Measurements from ENCODE around the gene WDR82. TPM values are rescaled to one million over a fixed set of nuclear protein-coding genes. Genes with fewer than 3 reads are reported as not detected.

Gene WDR82
- total and polyA plus RNA-seq, 2 experiments from 2014 or later: 24.8 to 52.1 TPM

DNA sequence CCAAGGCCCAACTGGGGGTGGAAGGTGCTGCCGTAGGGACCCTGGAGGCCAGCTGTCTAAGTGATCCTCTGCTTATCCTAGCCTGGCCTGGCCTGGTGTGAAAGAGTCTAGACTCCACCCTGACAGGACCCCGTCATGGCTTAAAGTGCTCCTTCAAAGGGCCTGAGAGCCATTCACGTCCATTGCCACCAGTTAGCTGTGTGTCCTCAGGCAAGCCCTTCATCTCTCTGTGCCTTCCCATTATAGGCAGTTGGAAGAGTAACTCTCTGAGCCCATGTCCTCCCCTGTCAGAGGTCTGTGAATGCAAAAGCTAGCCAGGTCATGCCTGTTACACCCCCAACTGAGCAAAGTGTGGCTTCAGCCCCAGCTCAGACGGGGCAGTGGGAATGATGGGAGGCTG lies 28.5 kb upstream of the WDR82 start:
- WGBS (ENCODE audit: low lambda C conversion rate, missing lambda C conversion rate): 77% methylated on average over 4 of the region's 4 CpGs
- TF ChIP-seq EZH2 (IDR thresholded peaks at IDR 0.05; ENCODE audit: borderline replicate concordance) (no peak), CTCF (IDR thresholded peaks at IDR 0.05; ENCODE audit: poor library complexity) (no peak), EZH2phosphoT487 (IDR thresholded peaks at IDR 0.05; ENCODE audit: low read depth, severe bottlenecking, unreplicated experiment) (no peak)
- Histone ChIP-seq H3K4me3 (no peak overlapping the region), H3K4me1 (ENCODE audit: insufficient read depth) (no peaks in the 10 kb centered on the region), H3K9me3 (ENCODE audit: low read depth) (no peaks in the 10 kb centered on the region), H3K79me2 (no peaks in the 10 kb centered on the region), H2AFZ (no peak overlapping the region), H4K20me1 (ENCODE audit: insufficient read depth, poor library complexity, severe bottlenecking) (no peaks in the 10 kb centered on the region), H3K36me3 (replicated peaks; ENCODE audit: insufficient read depth, low read depth) (no peaks in the 10 kb centered on the region), H3K27me3 (no peaks in the 10 kb centered on the region), H3K9me2 (replicated peaks; ENCODE audit: insufficient read depth) (no peaks in the 10 kb centered on the region), H3K27ac (no peak overlapping the region), H3K4me2 (no peak overlapping the region)
- no peak for DNase-seq (ENCODE audit: low spot score)

DNA sequence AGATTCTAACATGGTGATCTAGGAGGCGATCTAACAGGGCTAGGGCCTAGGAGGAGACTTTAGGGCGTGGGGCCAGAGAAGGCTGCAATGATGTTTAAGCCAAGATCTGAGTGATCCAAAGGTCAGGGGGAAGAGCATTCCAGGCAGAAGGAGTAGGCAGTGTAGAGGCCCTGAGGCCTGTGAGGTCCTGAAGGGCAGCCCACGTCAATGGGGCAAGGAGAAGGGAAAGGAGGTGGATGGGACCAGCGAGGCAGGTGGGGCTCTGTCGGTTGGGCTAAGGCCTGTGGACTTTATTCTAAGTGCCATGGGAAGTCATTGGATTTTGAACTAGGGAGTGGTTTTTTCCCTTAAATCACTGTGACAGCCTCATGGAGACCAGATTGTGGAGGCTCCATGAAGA lies 27.5 kb upstream of the WDR82 start:
- H3K4me1 ChIP-seq (ENCODE audit: insufficient read depth): peaks cover 1% of the 10 kb centered on the region
- H3K4me3 ChIP-seq: no peak overlapping the region
- H4K20me1 ChIP-seq (ENCODE audit: insufficient read depth, poor library complexity, severe bottlenecking): no peaks in the 10 kb centered on the region
- H3K27me3 ChIP-seq: no peaks in the 10 kb centered on the region
- no peak overlapping the region for H2AFZ ChIP-seq
- no peaks in the 10 kb centered on the region for H3K9me2 ChIP-seq (replicated peaks; ENCODE audit: insufficient read depth)
- H3K9me3 ChIP-seq (ENCODE audit: low read depth): no peaks in the 10 kb centered on the region
- no peak overlapping the region for H3K4me2 ChIP-seq
- DNase-seq (ENCODE audit: low spot score): no peak
- WGBS (ENCODE audit: low lambda C conversion rate, missing lambda C conversion rate): 91% methylated on average over 5 of the region's 5 CpGs
- no peaks in the 10 kb centered on the region for H3K79me2 ChIP-seq
- TF ChIP-seq CTCF (IDR thresholded peaks at IDR 0.05; ENCODE audit: poor library complexity): no peak
- no peak for TF ChIP-seq EZH2phosphoT487 (IDR thresholded peaks at IDR 0.05; ENCODE audit: low read depth, severe bottlenecking, unreplicated experiment)
- no peak for TF ChIP-seq EZH2 (IDR thresholded peaks at IDR 0.05; ENCODE audit: borderline replicate concordance)
- no peak overlapping the region for H3K27ac ChIP-seq
- no peaks in the 10 kb centered on the region for H3K36me3 ChIP-seq (replicated peaks; ENCODE audit: insufficient read depth, low read depth)

DNA sequence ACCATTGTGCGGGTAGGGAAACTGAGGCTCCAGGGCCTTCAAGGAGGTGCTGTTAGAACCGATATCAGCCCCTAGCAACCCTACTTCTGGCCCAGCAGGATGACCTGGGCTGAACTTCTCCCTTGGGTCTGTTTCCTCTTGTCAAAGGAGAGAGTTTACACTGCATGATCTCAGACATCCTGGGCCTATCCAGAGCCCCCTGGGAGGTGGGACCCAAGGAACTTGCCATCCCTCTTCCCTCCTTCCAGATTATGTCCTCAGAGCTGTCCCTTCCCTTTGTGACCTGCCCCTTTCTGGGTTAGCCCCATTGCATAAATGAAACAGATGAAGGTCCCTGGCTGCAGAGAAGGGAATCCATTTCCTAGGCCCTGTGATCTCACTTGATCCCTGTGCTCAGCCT lies 25.4 kb upstream of the WDR82 start:
- Histone ChIP-seq H3K9me3 (ENCODE audit: low read depth) (no peaks in the 10 kb centered on the region), H3K4me2 (no peak overlapping the region), H3K27me3 (no peaks in the 10 kb centered on the region), H3K36me3 (replicated peaks; ENCODE audit: insufficient read depth, low read depth) (no peaks in the 10 kb centered on the region), H3K4me3 (no peak overlapping the region), H3K4me1 (ENCODE audit: insufficient read depth) (peaks cover 23% of the 10 kb centered on the region), H3K27ac (no peak overlapping the region), H4K20me1 (ENCODE audit: insufficient read depth, poor library complexity, severe bottlenecking) (no peaks in the 10 kb centered on the region), H2AFZ (no peak overlapping the region), H3K9me2 (replicated peaks; ENCODE audit: insufficient read depth) (no peaks in the 10 kb centered on the region), H3K79me2 (no peaks in the 10 kb centered on the region)
- TF ChIP-seq CTCF (IDR thresholded peaks at IDR 0.05; ENCODE audit: poor library complexity): no peak
- TF ChIP-seq EZH2phosphoT487 (IDR thresholded peaks at IDR 0.05; ENCODE audit: low read depth, severe bottlenecking, unreplicated experiment): no peak
- TF ChIP-seq EZH2 (IDR thresholded peaks at IDR 0.05; ENCODE audit: borderline replicate concordance): no peak
- DNase-seq (ENCODE audit: low spot score): no peak
- WGBS (ENCODE audit: low lambda C conversion rate, missing lambda C conversion rate): 100% methylated on average over 2 of the region's 2 CpGs
